NCI-H1092 (cell line): ENCODE data around the gene TAF9B.
"Not testable (repeated sequence)": the region's sequence is repeated elsewhere in the genome, so short reads cannot be mapped to it uniquely, and the experiment has no call there.

Source experiments
- DNase-seq: peaks from one replicate; lab custom pipeline; 2025; lab: John Stamatoyannopoulos, UW

TAF9B gene

GRCh38 chrX:78139160-78140123 is at the start of gene TAF9B:
TSS of gene TAF9B (minus strand) at chrX:78139650. CDS start at chrX:78139611, 39 bp downstream.
- peak; percentile 86 for DNase-seq

GRCh38 chrX:78182881-78183280 is 43.4 kb upstream of the TAF9B start:
- no peak for DNase-seq

GRCh38 chrX:78181307-78181706 is 41.9 kb upstream of the TAF9B start:
- no peak for DNase-seq

- DNase-seq, result no peak
Measured at GRCh38 chrX:78168065-78168464, 28.6 kb upstream of the TAF9B start.

- DNase-seq, result no peak
Measured at GRCh38 chrX:78165425-78165824, 26.0 kb upstream of the TAF9B start.

GRCh38 chrX:78163175-78163574 is 23.7 kb upstream of the TAF9B start:
- DNase-seq, result not testable (repeated sequence)

GRCh38 chrX:78160711-78161110 is 21.3 kb upstream of the TAF9B start:
- DNase-seq, result not testable (repeated sequence)

GRCh38 chrX:78157846-78158245 is 18.4 kb upstream of the TAF9B start:
- DNase-seq, result not testable (repeated sequence)

GRCh38 chrX:78157373-78157772 is 17.9 kb upstream of the TAF9B start:
- DNase-seq, result not testable (repeated sequence)

GRCh38 chrX:78147002-78147540 is 7.6 kb upstream of the TAF9B start:
- DNase-seq, result not testable (repeated sequence)

- no peak for DNase-seq
Measured at GRCh38 chrX:78140206-78140605, 756 bp upstream of the TAF9B start.

- DNase-seq, result no peak
Measured at GRCh38 chrX:78133238-78133960, 6.1 kb downstream of the TAF9B start.

GRCh38 chrX:78131117-78131516 is 8.3 kb downstream of the TAF9B start:
- no peak for DNase-seq

- DNase-seq, result no peak
Measured at GRCh38 chrX:78130396-78130795, 9.1 kb downstream of the TAF9B start.

- no peak for DNase-seq
Measured at GRCh38 chrX:78129714-78130113, 9.7 kb downstream of the TAF9B start.

- DNase-seq, result not testable (repeated sequence)
Measured at GRCh38 chrX:78125781-78126180, 13.7 kb downstream of the TAF9B start.

GRCh38 chrX:78125148-78125547 is 14.3 kb downstream of the TAF9B start:
- DNase-seq, result no peak

GRCh38 chrX:78124307-78124706 is 15.1 kb downstream of the TAF9B start:
- DNase-seq, result no peak

GRCh38 chrX:78123190-78123589 is 16.3 kb downstream of the TAF9B start:
- DNase-seq, result no peak

- DNase-seq, result no peak
Measured at GRCh38 chrX:78119521-78120227, 19.8 kb downstream of the TAF9B start.

- no peak for DNase-seq
Measured at GRCh38 chrX:78118628-78119027, 20.8 kb downstream of the TAF9B start.

- no peak for DNase-seq
Measured at GRCh38 chrX:78116766-78117165, 22.7 kb downstream of the TAF9B start.
